Stimulated activated CD8-positive, alpha-beta memory T cell treated with anti-CD3 and anti-CD28 coated beads, Interleukin-12 subunit alpha, Interleukin-12 subunit beta, amount 100 ng/mL, for 4 hours (primary cell): ENCODE measurements around the gene C13orf46.
"Not testable (repeated sequence)": the region's sequence is repeated elsewhere in the genome, so short reads cannot be mapped to it uniquely, and the experiment has no call there.

ENCODE experiments used
- DNase-seq: peaks from one replicate; pipeline ENCODE4 v3.0.0-alpha.2; 2020; ENCODE audit warnings: low read depth

C13orf46 gene

GRCh38 chr13:113923376-113924063 lies 50.4 kb downstream of the C13orf46 start:
- no peak for DNase-seq

DNA sequence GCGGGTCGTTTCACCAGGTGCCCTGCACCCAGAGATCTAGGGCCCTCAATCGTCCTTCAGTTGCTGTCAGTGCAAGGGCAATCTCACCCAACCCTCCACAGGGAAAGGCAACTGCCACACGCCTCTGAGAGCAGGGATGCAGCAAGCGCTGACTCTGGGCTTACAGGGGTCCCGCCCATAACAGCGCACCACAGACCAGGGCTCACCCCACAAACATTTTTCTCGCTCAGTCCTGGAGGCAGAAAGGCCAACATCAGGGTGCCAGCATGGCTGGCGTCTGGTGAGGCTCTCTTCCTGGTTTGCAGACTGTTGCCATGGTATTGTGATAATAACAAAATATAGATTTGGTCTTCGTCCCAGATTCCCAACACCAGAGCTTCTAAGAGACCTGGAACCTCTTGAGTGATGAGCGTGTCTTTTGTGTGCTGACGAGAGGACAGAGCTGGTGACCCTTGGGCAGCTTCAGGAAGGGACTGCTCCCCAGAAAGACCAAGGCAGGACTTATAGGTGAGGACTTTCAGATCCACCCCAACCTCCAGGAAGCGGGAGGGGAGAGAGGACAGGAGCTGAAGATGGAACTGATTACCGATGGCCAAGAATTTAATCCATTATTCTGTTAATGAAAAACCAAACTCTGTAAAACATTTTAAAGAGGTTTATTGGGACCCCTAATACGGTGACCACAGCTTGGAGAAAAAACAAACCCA lies 51.3 kb downstream of the C13orf46 start:
- DNase-seq: no peak

DNA sequence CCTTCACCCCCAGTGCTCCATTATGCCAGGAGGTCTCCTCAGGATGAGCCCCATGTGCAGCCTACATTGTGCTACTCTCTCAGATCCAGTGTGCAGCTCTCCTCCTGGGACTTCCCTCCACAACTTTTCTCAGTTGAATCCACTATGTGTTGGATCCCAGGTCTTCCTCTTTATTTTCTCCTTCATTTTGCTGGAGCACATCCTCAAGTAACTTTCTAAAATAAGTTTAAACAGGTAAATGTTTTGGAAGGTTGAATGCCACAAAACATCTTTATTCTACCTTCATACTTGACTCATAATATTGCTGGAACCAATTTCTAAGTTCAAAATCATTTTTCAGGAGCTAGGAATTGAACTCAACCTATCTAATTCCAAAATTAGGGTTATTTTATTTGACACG lies 52.1 kb downstream of the C13orf46 start:
- DNase-seq: no peak

DNA sequence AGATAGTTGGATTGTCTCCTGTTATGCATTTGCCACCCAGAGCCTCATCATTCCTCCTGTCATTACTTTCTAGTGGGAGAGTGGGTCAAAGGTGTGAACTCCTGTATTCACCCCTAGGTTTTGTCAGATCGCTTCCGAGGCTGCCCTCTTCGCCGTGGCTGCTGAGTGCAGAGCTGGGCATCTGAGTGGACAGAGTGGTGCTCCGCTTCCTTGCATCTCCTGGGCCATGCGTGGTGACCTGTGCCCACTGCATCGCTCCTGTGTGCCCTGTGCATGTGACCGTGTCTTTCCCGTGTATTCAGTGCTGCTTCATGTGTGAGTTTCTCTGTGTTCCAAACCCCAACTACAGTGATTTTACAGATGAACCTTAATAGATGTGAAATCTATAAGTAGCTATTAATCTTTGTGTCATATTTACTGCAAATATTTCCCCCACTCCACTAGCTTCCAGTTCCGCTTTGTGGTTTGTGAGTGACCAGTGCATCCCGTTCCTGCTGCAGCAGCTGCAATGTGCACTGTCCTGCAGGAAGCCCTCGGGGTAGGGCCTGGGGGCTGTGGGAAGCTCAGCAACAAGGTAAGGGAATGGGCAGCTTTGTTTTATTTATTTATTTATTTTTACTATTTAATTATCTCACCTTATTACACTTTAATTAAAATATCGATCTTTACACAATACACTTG lies 53.1 kb downstream of the C13orf46 start:
- DNase-seq: no peak

- DNase-seq: no peak
These were observed 53.9 kb downstream of the C13orf46 start for GRCh38 chr13:113919761-113920559.

DNA sequence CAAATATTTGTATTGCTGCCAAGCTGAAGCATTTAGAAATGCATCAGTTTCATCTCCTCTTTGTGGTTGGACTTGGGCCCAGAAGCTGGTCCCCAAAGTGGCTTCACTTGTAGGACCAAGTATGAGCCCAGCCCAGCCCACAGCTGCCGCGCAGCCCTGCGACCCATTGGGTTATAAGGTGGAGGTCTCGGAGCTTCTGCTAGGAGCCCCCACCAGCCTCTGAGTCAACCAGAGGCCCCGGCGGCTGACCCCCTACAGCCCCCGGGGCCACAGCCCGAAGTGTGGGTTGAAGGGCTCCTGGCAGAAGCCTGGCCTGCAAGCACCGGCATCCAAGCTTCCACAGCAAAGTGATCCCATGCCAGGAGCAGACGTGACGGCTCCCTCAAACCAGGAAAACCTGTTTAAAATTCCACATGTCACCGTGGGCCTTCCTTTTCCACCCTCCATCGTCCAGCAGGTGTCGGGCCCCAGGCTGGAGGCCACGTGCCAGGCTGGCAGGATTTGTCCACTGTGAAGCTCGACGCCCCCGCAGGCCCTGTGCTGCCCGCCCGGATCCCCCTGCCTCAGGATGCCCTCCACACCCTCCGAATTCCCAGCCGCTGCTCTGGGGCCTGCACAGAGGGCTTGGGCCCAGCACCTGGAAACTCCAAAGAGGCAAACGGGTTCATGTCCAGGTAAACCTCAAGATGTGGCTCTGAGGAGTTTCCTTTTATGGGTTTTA lies 54.7 kb downstream of the C13orf46 start:
- DNase-seq: no peak

DNA sequence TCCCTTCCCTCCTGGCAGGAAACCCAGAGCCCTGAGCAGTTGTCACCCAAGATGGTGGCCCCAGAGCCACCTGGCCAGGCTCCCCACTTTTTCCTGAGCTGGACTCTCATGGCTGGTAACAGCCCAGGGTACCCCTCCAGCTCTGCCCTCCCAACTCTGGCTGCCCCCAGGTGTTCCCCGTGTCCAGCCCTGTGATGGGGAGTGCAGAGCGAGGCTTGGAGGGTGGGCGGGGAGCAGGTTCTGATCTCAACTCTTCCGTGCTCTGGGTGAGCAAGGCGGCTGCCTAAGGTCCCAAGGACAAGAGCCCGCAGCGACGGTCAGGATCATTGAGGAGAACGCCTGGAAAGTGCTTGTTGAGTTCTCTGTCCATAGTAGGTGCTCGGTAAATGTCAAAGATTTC lies 55.3 kb downstream of the C13orf46 start:
- DNase-seq: no peak

DNA sequence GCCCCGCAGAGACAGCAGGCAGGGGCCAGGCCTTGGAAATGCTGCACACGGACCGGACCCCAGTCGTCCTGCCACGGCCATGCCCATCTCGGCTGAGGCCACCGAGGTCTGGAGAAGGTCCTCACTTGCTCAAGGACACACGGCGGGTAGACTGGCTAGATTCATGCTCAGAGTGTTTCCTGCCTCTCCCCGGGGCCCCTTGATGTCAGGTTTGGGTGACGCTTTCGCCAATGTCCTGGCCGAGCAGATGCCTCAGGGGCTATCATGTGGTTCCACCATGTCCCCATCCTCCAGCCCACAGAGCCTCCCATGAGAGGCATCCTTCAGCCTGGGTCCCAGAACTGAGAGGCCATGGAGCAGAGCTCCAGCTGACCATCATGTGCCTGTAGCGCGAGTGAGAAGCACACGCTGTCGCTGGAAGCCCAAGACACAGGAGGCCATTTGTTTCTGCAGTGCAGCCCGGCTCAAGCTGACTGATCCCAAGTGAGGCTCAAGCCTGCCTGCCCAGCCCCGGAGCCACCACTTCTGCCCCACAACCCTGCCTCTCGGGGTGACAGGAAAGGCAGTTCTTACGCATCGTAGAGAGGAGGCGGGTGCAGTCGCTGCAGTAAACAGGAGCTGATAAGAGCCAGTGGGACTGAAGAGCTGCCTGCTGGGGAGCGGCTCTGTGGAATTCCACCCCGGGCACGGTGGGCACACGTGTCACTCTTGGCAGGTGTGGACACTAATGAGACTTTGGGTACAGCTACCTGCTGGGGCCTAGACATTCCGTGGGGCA lies 56.1 kb downstream of the C13orf46 start:
- DNase-seq: no peak

- no peak for DNase-seq
These were observed 56.8 kb downstream of the C13orf46 start for GRCh38 chr13:113917096-113917495.

- no peak for DNase-seq
These were observed 57.5 kb downstream of the C13orf46 start for GRCh38 chr13:113916330-113916815.

DNA sequence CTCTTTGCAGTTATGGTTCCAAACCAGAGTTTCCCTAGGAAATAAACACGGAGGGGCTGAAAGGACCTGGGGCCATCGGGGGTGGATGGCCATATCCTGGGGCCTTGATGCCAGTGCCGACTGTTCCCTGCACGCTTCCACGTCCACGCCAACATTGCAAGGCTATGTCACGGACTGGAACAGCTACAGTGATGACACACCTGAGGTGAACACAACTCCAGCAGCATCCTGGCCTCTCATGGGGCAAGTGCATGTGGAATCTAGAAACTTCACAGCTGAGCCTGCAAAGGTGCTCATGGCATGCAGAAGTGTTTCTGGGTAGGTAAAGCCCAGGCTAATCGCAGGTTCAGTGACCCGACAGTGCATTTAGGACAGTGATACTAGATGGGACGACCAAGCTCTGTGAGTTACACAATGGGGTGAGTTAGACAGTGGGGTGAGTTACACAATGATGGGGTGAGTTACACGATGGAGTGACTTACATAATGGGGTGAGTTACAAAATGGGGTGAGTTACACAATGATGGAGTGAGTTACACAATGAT lies 58.0 kb downstream of the C13orf46 start:
- DNase-seq: no peak

- DNase-seq: no peak
These were observed 58.7 kb downstream of the C13orf46 start for GRCh38 chr13:113915012-113915763.

GRCh38 chr13:113914333-113915011 lies 59.4 kb downstream of the C13orf46 start:
- no peak for DNase-seq

DNA sequence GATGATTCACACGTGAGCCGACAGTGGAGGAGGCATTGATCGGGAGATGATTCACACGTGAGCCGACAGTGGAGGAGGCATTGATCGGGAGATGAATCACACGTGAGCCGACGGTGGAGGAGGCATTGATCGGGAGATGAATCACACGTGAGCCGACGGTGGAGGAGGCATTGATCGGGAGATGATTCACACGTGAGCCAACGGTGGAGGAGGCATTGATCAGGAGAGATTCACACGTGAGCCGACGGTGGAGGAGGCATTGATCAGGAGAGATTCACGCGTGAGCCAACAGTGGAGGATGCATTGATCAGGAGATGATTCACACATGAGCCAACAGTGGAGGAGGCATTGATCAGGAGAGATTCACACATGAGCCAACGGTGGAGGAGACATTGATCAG lies 60.0 kb downstream of the C13orf46 start:
- DNase-seq: not testable (repeated sequence)

DNA sequence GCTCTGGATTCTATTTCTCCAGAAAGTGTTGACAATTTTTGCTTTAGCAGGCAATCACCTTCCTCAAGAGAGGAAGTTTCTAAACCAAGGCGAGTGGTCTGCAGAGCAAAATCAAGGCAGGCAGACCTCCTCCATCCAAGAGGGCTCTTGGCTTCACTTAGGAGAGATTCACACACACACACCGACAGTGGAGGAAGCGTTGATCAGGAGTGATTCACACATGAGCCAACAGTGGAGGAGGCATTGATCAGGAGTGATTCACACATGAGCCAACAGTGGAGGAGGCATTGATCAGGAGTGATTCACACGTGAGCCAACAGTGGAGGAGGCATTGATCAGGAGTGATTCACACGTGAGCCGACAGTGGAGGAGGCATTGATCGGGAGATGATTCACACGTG lies 60.5 kb downstream of the C13orf46 start:
- DNase-seq: not testable (repeated sequence)

- no peak for DNase-seq
These were observed 61.3 kb downstream of the C13orf46 start for GRCh38 chr13:113912596-113912995.

DNA sequence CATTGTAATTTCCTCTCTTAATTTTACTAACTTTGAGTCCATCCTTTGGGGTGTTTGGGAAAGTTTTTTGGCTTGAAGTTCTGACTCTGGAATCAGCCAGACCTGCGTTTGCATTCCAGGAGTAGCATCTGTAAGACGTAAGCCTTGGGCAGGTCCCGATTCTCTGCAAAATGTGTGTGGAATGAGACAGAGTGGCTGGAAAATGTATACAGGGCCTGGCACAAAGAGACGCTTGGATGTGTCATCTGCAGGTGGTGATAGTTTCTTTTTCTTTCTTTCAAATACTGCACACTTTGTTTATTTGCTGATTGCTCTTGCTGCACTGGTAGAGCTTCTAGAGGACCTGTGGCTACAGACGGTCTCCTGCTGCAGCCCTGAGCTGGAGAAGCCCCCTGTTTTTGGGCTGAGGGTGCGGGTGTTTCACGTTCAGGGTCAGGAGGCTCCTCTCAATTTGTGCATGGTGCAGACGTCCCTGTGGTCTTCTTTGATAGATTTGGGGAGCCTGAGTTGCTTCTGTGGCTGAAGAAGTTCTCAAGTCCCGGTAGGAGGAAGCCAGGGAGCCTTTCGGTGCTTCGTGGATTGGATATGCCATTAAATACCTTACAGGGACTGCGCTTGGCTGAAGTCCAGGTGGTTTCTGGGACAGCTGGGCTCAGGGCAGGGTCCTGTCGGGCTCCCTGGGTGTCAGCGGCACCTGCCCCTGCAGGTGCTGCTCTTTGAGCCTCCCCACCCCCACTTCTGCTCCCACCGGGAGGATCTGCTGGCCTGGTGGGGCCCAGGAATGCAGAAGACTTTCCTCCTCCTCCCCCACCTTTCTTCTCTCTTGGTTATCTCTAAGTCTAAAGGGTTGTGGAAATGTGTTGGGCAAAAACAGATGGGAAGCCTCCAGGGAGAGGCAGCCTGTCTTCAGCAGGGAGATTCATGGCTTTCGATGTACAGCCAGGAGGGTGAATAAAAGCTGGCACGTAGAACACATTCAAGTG lies 66.0 kb downstream of the C13orf46 start:
- no peak for DNase-seq

DNA sequence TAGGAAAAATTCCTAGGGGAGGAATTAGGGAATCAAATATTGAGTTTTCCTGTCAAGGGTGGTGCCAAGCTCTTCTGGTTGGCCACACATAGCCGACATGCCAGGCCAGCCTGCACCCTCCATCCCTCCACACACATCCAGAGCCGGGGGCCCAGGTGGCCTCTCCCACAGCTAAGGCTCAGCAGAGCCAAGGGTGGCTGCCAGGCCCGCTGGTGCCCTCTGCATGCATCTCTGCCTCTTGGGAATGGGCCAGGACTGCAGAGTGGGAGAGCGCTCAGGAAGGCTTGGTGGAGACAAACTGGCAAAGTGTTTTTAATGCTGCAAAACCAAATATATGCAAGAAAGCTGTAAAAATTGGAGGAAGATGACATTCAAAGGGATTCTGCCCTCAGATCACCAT lies 67.3 kb downstream of the C13orf46 start:
- no peak for DNase-seq
